ENCODE results near the gene KCNK13. TPM values are rescaled to one million over a fixed set of nuclear protein-coding genes. Genes with fewer than 3 reads are reported as not detected.

Gene KCNK13
- total and polyA plus RNA-seq, 2 experiments from 2014 or later, result 0.21 to 1.0 TPM

DNA sequence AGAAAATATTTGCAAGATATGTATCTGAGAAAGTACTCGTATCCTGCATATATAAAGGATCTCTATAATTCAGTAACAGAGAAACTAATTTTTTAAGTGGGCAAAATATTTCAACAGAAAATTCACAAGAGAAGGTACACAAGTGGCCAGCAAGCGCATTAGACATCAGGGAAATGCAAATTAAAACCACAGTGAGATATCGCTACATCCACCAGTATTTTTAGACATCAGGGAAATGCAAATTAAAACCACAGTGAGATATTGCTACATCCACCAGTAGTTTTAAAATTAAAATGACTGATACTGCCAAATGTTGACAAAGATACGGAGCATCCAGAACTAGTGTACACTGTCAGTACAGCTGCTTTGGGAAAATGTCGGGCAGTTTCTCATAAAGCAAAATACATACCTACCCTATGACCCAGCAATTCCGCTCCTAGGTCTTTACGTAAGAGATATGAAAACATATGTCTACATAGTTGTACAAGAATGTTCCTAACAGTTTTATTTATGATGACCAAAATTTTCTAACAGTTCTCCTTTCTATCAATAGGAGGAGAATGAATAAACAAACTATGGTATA, 2.8 kb upstream of the KCNK13 start:
- Histone ChIP-seq H3F3A (replicated peaks; ENCODE audit: low read depth) (peaks cover 5% of the 10 kb centered on the region; the same call in 1 of the 2 replicates), H3K9me2 (ENCODE audit: insufficient read depth) (no peaks in the 10 kb centered on the region), H3K4me3 (no peak overlapping the region), H3K36me3 (ENCODE audit: insufficient read depth) (no peaks in the 10 kb centered on the region), H3K4me2 (no peak overlapping the region), H3K27ac (ENCODE audit: low read depth) (no peak overlapping the region), H3K79me2 (replicated peaks; ENCODE audit: insufficient read depth) (no peaks in the 10 kb centered on the region), H3K4me1 (ENCODE audit: insufficient read depth) (peaks cover 28% of the 10 kb centered on the region), H3K27me3 (ENCODE audit: insufficient read depth) (peaks cover 62% of the 10 kb centered on the region), H4K20me1 (replicated peaks; ENCODE audit: insufficient read depth) (0 out of 2 replicates have a peak, but pooled peaks cover 3% of the 10 kb centered on the region), H2AFZ (no peak overlapping the region)
- H3K4me3 Mint-ChIP-seq, result peak overlapping the region; percentile 81; the same call in 2 of the 3 replicates
- peaks cover 26% of the 10 kb centered on the region for H3K4me1 Mint-ChIP-seq
- no peak for TF ChIP-seq ZNF331 (CRISPR knock-in tag; IDR thresholded peaks at IDR 0.05; ENCODE audit: low read depth)
- TF ChIP-seq CREB1 (CRISPR knock-in tag; IDR thresholded peaks at IDR 0.05; ENCODE audit: low read depth), result no peak
- TF ChIP-seq, protein P1, sequence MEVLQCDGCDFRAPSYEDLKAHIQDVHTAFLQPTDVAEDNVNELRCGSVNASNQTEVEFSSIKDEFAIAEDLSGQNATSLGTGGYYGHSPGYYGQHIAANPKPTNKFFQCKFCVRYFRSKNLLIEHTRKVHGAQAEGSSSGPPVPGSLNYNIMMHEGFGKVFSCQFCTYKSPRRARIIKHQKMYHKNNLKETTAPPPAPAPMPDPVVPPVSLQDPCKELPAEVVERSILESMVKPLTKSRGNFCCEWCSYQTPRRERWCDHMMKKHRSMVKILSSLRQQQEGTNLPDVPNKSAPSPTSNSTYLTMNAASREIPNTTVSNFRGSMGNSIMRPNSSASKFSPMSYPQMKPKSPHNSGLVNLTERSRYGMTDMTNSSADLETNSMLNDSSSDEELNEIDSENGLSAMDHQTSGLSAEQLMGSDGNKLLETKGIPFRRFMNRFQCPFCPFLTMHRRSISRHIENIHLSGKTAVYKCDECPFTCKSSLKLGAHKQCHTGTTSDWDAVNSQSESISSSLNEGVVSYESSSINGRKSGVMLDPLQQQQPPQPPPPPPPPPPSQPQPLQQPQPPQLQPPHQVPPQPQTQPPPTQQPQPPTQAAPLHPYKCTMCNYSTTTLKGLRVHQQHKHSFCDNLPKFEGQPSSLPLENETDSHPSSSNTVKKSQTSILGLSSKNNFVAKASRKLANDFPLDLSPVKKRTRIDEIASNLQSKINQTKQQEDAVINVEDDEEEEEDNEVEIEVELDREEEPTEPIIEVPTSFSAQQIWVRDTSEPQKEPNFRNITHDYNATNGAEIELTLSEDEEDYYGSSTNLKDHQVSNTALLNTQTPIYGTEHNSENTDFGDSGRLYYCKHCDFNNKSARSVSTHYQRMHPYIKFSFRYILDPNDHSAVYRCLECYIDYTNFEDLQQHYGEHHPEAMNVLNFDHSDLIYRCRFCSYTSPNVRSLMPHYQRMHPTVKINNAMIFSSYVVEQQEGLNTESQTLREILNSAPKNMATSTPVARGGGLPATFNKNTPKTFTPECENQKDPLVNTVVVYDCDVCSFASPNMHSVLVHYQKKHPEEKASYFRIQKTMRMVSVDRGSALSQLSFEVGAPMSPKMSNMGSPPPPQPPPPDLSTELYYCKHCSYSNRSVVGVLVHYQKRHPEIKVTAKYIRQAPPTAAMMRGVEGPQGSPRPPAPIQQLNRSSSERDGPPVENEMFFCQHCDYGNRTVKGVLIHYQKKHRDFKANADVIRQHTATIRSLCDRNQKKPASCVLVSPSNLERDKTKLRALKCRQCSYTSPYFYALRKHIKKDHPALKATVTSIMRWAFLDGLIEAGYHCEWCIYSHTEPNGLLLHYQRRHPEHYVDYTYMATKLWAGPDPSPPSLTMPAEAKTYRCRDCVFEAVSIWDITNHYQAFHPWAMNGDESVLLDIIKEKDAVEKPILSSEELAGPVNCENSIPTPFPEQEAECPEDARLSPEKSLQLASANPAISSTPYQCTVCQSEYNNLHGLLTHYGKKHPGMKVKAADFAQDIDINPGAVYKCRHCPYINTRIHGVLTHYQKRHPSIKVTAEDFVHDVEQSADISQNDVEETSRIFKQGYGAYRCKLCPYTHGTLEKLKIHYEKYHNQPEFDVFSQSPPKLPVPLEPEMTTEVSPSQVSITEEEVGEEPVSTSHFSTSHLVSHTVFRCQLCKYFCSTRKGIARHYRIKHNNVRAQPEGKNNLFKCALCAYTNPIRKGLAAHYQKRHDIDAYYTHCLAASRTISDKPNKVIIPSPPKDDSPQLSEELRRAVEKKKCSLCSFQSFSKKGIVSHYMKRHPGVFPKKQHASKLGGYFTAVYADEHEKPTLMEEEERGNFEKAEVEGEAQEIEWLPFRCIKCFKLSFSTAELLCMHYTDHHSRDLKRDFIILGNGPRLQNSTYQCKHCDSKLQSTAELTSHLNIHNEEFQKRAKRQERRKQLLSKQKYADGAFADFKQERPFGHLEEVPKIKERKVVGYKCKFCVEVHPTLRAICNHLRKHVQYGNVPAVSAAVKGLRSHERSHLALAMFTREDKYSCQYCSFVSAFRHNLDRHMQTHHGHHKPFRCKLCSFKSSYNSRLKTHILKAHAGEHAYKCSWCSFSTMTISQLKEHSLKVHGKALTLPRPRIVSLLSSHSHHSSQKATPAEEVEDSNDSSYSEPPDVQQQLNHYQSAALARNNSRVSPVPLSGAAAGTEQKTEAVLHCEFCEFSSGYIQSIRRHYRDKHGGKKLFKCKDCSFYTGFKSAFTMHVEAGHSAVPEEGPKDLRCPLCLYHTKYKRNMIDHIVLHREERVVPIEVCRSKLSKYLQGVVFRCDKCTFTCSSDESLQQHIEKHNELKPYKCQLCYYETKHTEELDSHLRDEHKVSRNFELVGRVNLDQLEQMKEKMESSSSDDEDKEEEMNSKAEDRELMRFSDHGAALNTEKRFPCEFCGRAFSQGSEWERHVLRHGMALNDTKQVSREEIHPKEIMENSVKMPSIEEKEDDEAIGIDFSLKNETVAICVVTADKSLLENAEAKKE (CRISPR knock-in tag; IDR thresholded peaks at IDR 0.05), result no peak
- TF ChIP-seq, protein P2, sequence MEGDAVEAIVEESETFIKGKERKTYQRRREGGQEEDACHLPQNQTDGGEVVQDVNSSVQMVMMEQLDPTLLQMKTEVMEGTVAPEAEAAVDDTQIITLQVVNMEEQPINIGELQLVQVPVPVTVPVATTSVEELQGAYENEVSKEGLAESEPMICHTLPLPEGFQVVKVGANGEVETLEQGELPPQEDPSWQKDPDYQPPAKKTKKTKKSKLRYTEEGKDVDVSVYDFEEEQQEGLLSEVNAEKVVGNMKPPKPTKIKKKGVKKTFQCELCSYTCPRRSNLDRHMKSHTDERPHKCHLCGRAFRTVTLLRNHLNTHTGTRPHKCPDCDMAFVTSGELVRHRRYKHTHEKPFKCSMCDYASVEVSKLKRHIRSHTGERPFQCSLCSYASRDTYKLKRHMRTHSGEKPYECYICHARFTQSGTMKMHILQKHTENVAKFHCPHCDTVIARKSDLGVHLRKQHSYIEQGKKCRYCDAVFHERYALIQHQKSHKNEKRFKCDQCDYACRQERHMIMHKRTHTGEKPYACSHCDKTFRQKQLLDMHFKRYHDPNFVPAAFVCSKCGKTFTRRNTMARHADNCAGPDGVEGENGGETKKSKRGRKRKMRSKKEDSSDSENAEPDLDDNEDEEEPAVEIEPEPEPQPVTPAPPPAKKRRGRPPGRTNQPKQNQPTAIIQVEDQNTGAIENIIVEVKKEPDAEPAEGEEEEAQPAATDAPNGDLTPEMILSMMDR (conservative IDR thresholded peaks at IDR 0.05; ENCODE audit: low read depth in 2 of 2), result no peak
- TF ChIP-seq EZH2 (IDR thresholded peaks at IDR 0.05; ENCODE audit: low read depth, unreplicated experiment), result no peak
- no peak for TF ChIP-seq ZNF114 (CRISPR knock-in tag; IDR thresholded peaks at IDR 0.05)
- no peak for TF ChIP-seq POLR2AphosphoS5 (IDR thresholded peaks at IDR 0.05; ENCODE audit: low read depth)
- TF ChIP-seq, protein P3, sequence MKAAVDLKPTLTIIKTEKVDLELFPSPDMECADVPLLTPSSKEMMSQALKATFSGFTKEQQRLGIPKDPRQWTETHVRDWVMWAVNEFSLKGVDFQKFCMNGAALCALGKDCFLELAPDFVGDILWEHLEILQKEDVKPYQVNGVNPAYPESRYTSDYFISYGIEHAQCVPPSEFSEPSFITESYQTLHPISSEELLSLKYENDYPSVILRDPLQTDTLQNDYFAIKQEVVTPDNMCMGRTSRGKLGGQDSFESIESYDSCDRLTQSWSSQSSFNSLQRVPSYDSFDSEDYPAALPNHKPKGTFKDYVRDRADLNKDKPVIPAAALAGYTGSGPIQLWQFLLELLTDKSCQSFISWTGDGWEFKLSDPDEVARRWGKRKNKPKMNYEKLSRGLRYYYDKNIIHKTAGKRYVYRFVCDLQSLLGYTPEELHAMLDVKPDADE (IDR thresholded peaks at IDR 0.05), result no peak
- TF ChIP-seq JUNB (IDR thresholded peaks at IDR 0.05; ENCODE audit: unreplicated experiment), result no peak
- no peak for TF ChIP-seq STAT1 (IDR thresholded peaks at IDR 0.05; ENCODE audit: unreplicated experiment)
- TF ChIP-seq, protein P4, sequence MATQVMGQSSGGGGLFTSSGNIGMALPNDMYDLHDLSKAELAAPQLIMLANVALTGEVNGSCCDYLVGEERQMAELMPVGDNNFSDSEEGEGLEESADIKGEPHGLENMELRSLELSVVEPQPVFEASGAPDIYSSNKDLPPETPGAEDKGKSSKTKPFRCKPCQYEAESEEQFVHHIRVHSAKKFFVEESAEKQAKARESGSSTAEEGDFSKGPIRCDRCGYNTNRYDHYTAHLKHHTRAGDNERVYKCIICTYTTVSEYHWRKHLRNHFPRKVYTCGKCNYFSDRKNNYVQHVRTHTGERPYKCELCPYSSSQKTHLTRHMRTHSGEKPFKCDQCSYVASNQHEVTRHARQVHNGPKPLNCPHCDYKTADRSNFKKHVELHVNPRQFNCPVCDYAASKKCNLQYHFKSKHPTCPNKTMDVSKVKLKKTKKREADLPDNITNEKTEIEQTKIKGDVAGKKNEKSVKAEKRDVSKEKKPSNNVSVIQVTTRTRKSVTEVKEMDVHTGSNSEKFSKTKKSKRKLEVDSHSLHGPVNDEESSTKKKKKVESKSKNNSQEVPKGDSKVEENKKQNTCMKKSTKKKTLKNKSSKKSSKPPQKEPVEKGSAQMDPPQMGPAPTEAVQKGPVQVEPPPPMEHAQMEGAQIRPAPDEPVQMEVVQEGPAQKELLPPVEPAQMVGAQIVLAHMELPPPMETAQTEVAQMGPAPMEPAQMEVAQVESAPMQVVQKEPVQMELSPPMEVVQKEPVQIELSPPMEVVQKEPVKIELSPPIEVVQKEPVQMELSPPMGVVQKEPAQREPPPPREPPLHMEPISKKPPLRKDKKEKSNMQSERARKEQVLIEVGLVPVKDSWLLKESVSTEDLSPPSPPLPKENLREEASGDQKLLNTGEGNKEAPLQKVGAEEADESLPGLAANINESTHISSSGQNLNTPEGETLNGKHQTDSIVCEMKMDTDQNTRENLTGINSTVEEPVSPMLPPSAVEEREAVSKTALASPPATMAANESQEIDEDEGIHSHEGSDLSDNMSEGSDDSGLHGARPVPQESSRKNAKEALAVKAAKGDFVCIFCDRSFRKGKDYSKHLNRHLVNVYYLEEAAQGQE (IDR thresholded peaks at IDR 0.05; ENCODE audit: unreplicated experiment), result no peak
- no peak for TF ChIP-seq NANOG (IDR thresholded peaks at IDR 0.05; ENCODE audit: borderline replicate concordance)
- TF ChIP-seq EZH2phosphoT487 (IDR thresholded peaks at IDR 0.05; ENCODE audit: unreplicated experiment), result no peak
- H3K27me3 Mint-ChIP-seq (ENCODE audit: insufficient read depth, low read depth, poor library complexity), result peaks cover 50% of the 10 kb centered on the region
- DNase-seq (ENCODE audit: low spot score) (no peak), ATAC-seq (no peak)
- H3K9me3 Mint-ChIP-seq, result no peaks in the 10 kb centered on the region
- no peaks in the 10 kb centered on the region for H3K36me3 Mint-ChIP-seq (ENCODE audit: low read depth)
- no peak overlapping the region for H3K27ac Mint-ChIP-seq

Data from GM23338 (cell line).